Neural progenitor cell (in vitro differentiated cells): Measurements from ENCODE around the gene PHETA2. TPM values are rescaled to one million over a fixed set of nuclear protein-coding genes. Genes with fewer than 3 reads are reported as not detected.

Experiments used
- DNase-seq: peaks from one replicate; pipeline ENCODE4 v3.0.0-alpha.2; 2016; ENCODE audit warnings: low spot score
- H2AFZ ChIP-seq: fragments of 200-600 bp; sonication (generic); replicated peaks from 2 replicates; pipeline ENCODE4 v1.6.1; 2016; ENCODE audit warnings: antibody characterized with exemption
- H3F3A ChIP-seq: fragments of 200-600 bp; sonication (generic); 2 replicates; pipeline ENCODE4 v1.6.1; 2016; ENCODE audit warnings: antibody characterized with exemption, low read depth
- H3K27ac ChIP-seq: fragments of 200-600 bp; sonication (generic); 2 replicates; pipeline ENCODE4 v1.5.1; 2016; ENCODE audit warnings: mild to moderate bottlenecking
- H3K27me3 ChIP-seq: fragments of 200-600 bp; sonication (generic); 2 replicates; pipeline ENCODE4 v1.6.1; 2016; ENCODE audit warnings: mild to moderate bottlenecking, moderate library complexity
- H3K36me3 ChIP-seq: fragments of 200-600 bp; sonication (generic); 2 replicates; pipeline ENCODE4 v1.5.1; 2016
- H3K4me1 ChIP-seq: fragments of 200-600 bp; sonication (generic); 2 replicates; pipeline ENCODE4 v1.6.1; 2016; ENCODE audit warnings: mixed run types
- H3K4me2 ChIP-seq: fragments of 200-600 bp; sonication (generic); 2 replicates; pipeline ENCODE4 v1.6.1; 2016
- H3K4me3 ChIP-seq: fragments of 200-600 bp; sonication (generic); 2 replicates; pipeline ENCODE4 v1.5.1; 2016
- H3K79me2 ChIP-seq: fragments of 200-600 bp; sonication (generic); 2 replicates; pipeline ENCODE4 v1.6.1; 2016; ENCODE audit warnings: low read depth
- H3K9ac ChIP-seq: fragments of 200-600 bp; sonication (generic); 2 replicates; pipeline ENCODE4 v1.6.1; 2016
- H3K9me3 ChIP-seq: fragments of 200-600 bp; sonication (generic); 2 replicates; pipeline ENCODE4 v1.5.1; 2016; ENCODE audit warnings: low read depth
- H4K20me1 ChIP-seq: fragments of 200-600 bp; sonication (generic); 2 replicates; pipeline ENCODE4 v1.6.1; 2016; ENCODE audit warnings: low read depth
- H3K27ac Mint-ChIP-seq: 3 replicates; pipeline ENCODE4 v1.8.0; 2021; ENCODE audit warnings: mixed read lengths
- H3K27me3 Mint-ChIP-seq: 2 replicates; pipeline ENCODE4 v1.8.0; 2022; ENCODE audit warnings: low read depth, mild to moderate bottlenecking, inconsistent platforms, moderate library complexity, mixed read lengths; ENCODE audit not compliant: insufficient read depth
- H3K36me3 Mint-ChIP-seq: 3 replicates; pipeline ENCODE4 v1.8.0; 2021; ENCODE audit warnings: mixed read lengths
- H3K4me1 Mint-ChIP-seq: 3 replicates; pipeline ENCODE4 v1.8.0; 2021; ENCODE audit warnings: mixed read lengths
- H3K4me3 Mint-ChIP-seq: 3 replicates; pipeline ENCODE4 v1.8.0; 2021; ENCODE audit warnings: mild to moderate bottlenecking, moderate library complexity, mixed read lengths
- H3K9me3 Mint-ChIP-seq: 3 replicates; pipeline ENCODE4 v1.8.0; 2020; ENCODE audit warnings: mixed read lengths
- EZH2 ChIP-seq: fragments of 200-600 bp; sonication (generic); IDR thresholded peaks from 2 replicates; pipeline ENCODE4 v1.6.1; 2017; ENCODE audit warnings: antibody characterized with exemption, mild to moderate bottlenecking, moderate library complexity
- EZH2phosphoT487 ChIP-seq: fragments of 200-600 bp; sonication (generic); IDR thresholded peaks from 2 replicates; pipeline ENCODE4 v1.6.1; 2017; ENCODE audit warnings: antibody characterized with exemption
- total RNA-seq: library from RNA; depleted of rRNA; stranded (reverse); fragments of >200 nt; gene quantifications from 2 replicates; pipeline ENCODE4 v1.2.3, GENCODE V29; 2015; ENCODE audit warnings: low replicate concordance
- TF ChIP-seq, protein P1 (sequence below): fragments of 200-600 bp; sonication (generic); IDR thresholded peaks from 2 replicates; pipeline ENCODE4 v1.5.1; 2017; ENCODE audit warnings: antibody characterized with exemption, mild to moderate bottlenecking

Gene PHETA2
- total RNA-seq, 1 donor from 2014 or later: 0.79 TPM

DNA sequence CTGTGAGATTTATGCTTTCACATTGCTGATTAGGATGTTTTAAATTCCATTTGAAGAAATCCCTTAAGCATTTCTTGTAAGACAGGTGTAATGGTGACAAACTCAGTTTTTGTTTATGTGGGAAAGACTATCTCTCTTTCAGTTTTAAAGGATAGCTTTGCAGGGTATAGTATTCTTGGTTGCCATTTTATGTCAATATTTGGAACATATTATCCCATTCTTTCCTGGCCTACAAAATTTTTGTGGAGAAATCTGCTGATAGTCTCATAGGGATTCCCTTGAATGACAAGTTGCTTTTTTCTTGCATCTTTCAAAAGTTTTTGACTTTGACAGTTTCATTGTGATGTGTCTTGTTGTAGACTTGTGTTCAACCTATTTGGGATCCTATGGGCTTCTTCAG, 32.3 kb upstream of the PHETA2 start:
- Histone ChIP-seq H3K4me3 (no peak overlapping the region), H2AFZ (no peak overlapping the region), H3K27me3 (no peaks in the 10 kb centered on the region), H4K20me1 (no peaks in the 10 kb centered on the region), H3K9me3 (no peaks in the 10 kb centered on the region), H3K4me1 (no peaks in the 10 kb centered on the region), H3K9ac (no peak overlapping the region), H3K27ac (no peak overlapping the region), H3K79me2 (no peaks in the 10 kb centered on the region), H3F3A (no peaks in the 10 kb centered on the region), H3K4me2 (no peak overlapping the region), H3K36me3 (no peaks in the 10 kb centered on the region)
- Mint-ChIP-seq H3K27me3 (peaks cover 7% of the 10 kb centered on the region), H3K9me3 (peaks cover 23% of the 10 kb centered on the region), H3K36me3 (peaks cover 5% of the 10 kb centered on the region), H3K4me3 (no peak overlapping the region), H3K27ac (no peak overlapping the region), H3K4me1 (no peaks in the 10 kb centered on the region)
- TF ChIP-seq EZH2phosphoT487 (no peak), EZH2 (no peak)
- TF ChIP-seq, protein P1, sequence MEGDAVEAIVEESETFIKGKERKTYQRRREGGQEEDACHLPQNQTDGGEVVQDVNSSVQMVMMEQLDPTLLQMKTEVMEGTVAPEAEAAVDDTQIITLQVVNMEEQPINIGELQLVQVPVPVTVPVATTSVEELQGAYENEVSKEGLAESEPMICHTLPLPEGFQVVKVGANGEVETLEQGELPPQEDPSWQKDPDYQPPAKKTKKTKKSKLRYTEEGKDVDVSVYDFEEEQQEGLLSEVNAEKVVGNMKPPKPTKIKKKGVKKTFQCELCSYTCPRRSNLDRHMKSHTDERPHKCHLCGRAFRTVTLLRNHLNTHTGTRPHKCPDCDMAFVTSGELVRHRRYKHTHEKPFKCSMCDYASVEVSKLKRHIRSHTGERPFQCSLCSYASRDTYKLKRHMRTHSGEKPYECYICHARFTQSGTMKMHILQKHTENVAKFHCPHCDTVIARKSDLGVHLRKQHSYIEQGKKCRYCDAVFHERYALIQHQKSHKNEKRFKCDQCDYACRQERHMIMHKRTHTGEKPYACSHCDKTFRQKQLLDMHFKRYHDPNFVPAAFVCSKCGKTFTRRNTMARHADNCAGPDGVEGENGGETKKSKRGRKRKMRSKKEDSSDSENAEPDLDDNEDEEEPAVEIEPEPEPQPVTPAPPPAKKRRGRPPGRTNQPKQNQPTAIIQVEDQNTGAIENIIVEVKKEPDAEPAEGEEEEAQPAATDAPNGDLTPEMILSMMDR: no peak
- DNase-seq: no peak

DNA sequence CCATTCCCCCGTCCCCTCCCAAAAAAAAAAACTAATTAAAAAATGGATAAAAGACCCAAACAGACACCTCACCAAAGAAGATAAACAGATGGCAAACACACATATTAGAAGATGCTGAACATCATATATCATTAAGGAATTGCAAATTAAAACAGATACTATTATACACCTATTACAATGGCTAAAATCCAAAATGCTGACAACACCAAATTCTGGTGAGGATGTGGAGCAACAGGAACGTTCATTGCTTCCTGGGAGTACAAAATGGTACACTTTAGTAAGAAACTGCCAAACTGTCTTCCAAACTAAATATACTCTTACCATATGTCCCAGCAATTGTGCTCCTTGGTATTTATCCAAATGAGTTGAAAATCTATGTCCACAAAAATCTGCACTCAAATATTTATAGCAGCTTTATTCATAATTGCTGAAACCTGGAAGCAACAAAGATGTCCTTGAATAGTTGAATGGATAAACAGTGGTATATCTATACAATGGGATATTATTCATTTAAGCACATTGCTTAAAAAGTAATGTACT, 23.3 kb upstream of the PHETA2 start:
- H3F3A ChIP-seq: no peaks in the 10 kb centered on the region
- H3K4me1 ChIP-seq: no peaks in the 10 kb centered on the region
- H3K9ac ChIP-seq: no peak overlapping the region
- no peak overlapping the region for H3K4me3 Mint-ChIP-seq
- H3K4me2 ChIP-seq: no peak overlapping the region
- H3K36me3 Mint-ChIP-seq: no peaks in the 10 kb centered on the region
- no peak for DNase-seq
- no peaks in the 10 kb centered on the region for H3K9me3 ChIP-seq
- no peaks in the 10 kb centered on the region for H3K79me2 ChIP-seq
- H3K27ac Mint-ChIP-seq: no peak overlapping the region
- no peaks in the 10 kb centered on the region for H3K27me3 ChIP-seq
- no peak overlapping the region for H3K4me3 ChIP-seq
- no peaks in the 10 kb centered on the region for H3K27me3 Mint-ChIP-seq
- no peaks in the 10 kb centered on the region for H4K20me1 ChIP-seq
- H3K27ac ChIP-seq: no peak overlapping the region
- TF ChIP-seq EZH2: no peak
- no peak for TF ChIP-seq EZH2phosphoT487
- TF ChIP-seq, protein P1: no peak
- no peaks in the 10 kb centered on the region for H3K9me3 Mint-ChIP-seq
- H3K36me3 ChIP-seq: no peaks in the 10 kb centered on the region
- H2AFZ ChIP-seq: no peak overlapping the region
- H3K4me1 Mint-ChIP-seq: no peaks in the 10 kb centered on the region

DNA sequence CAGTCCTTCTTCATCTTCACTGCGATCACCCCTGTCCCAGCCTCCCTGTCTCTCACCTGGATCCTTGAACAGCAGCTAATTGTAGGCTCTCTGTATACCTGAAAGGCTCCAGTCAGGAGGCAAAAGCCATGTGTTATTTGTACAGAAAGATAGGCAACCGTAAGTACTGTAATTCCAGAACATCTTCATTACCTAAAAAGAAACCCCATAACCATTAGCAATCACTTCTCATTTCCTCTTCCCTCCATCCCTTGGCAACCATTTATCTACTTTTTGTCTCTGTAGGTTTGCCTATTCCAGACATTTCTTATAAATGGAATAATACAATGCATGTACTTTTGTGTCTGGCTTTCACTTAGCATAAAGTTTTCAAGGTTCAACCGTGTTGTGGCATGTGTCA, 21.3 kb upstream of the PHETA2 start:
- TF ChIP-seq EZH2: no peak
- TF ChIP-seq EZH2phosphoT487: no peak
- TF ChIP-seq, protein P1: no peak
- Mint-ChIP-seq H3K9me3 (peaks cover 12% of the 10 kb centered on the region), H3K4me1 (no peaks in the 10 kb centered on the region), H3K36me3 (peaks cover 8% of the 10 kb centered on the region), H3K27ac (no peak overlapping the region), H3K4me3 (no peak overlapping the region), H3K27me3 (peaks cover under 1% of the 10 kb centered on the region)
- Histone ChIP-seq H3K79me2 (no peaks in the 10 kb centered on the region), H3F3A (peaks cover 5% of the 10 kb centered on the region), H3K27ac (no peak overlapping the region), H3K4me3 (no peak overlapping the region), H3K4me2 (no peak overlapping the region), H3K36me3 (no peaks in the 10 kb centered on the region), H3K27me3 (no peaks in the 10 kb centered on the region), H3K9ac (no peak overlapping the region), H3K9me3 (peaks cover 10% of the 10 kb centered on the region), H2AFZ (no peak overlapping the region), H4K20me1 (no peaks in the 10 kb centered on the region), H3K4me1 (no peaks in the 10 kb centered on the region)
- DNase-seq: no peak
